ENCODE results near the gene GRIN1.

GRIN1 gene

DNA sequence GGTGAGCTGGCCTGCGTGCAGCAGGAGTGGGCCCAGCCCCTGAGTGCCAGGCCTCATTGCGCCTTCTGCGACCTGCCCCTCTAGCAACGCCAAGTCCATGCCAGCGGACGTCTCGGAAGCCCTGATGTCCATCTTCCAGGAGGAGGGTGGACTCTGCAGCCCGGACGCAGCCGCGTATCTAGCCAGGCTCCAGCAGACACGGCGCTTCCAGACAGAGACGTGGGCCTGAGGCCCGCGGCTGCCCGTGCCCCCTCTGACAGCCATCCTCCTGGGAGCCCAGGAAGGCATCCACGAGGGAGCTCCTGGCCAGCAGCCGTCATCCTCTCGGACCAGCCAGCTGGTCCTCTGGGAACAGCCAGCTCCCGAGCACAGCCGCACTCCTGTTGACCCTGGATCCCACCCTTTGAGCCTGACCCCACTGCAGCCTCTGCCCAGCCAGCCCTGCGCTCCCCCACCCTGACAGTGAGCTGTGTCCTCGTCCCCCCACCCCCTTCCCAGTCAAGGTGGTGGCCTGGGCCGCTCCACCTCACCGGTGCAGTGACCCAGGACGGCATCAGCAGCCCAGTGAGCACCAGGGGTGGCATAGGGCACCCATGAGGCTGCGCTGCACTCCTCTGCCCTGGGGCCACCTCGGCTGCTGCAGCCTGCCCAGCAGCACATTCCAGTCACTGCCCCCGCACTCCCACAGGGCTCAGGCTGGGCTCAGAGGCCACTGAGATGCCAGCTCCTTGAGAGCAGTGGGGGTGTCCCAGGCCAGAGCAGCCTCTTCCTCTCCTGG is 77.4 kb downstream of the GRIN1 start:
- intact Hi-C loops (cut with DNase I) = no loop called here
- DNase-seq = no peak

DNA sequence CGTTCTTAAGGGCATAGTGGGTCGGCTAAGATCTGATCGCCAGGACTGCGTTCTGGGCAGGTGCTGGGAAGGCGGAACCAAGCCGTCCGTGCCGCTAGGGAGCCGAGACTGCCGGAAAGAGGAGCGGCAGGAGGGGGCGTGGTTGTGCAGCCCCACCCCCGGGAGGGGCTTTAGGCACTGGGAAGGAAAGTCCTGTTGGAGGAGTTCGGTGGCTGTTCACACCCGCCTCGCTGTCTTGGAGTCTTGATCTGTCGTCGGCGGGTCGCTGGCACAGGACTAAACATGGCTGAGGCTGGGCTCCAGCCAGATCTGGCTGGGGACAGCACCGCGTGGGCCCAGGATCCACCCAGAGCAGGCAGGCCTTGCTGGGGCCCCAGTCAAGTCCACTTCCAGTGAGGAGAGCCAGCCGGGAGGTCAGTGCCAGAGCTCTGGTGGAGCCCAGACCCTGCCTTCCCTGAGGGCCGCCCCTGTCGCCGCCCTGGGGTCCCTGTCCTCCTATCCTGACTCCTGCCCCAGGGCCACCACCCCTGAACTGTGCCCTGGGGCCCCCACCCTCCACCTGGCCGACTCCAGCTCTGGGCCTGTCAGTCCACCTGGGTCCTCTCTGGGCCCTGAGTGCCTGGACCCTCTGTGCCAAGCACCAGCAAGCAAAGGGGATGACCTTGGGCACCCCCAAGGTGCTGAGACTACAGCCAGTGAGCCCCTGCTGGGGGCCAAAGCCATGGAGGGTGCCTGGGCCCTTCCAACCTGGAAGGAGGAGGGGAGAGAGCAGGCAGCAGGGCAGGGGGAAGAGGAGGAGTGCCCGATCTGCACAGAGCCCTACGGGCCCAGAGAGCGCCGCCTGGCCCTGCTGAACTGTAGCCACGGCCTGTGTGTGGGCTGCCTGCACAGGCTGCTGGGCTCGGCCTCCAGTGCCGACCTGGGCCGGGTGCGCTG is 78.6 kb downstream of the GRIN1 start:
- no peak for DNase-seq
- intact Hi-C loops (cut with DNase I) = no loop called here

DNA sequence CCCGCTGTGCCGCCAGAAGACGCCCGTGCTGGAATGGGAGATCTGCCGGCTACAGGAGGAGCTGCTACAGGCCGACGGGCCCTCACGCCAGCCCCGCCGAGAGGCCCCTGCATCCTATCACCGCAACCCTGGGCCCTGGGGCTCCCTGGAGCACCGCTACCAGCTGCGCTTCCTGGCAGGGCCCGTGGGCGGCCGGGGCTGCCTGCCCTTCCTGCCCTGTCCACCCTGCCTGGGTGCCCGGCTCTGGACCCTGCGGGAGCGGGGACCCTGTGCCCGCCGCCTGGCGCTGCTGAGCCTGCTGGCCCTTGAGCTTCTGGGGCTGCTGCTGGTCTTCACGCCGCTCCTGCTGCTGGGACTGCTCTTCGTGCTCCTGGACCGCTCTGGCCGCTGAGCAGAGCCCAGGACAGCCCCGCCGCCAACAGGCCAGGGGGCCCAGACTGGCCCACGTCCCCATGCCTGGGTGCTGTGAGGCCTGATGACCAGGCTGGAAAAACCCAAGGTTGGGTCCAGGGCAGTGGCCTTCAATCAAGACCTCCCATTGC is 79.3 kb downstream of the GRIN1 start:
- intact Hi-C loops (cut with DNase I) = no loop called here
- no peak for DNase-seq
